Sciatic nerve (tissue), 2 donors: ENCODE measurements around the gene PRIMA1. TPM values are rescaled to one million over a fixed set of nuclear protein-coding genes. Genes with fewer than 3 reads are reported as not detected.

Source experiments
- ATAC-seq: fragments of 200-7000 bp; cut with Tn5 transposase; one replicate; pipeline ENCODE4 v1.9.1; 2020; ENCODE audit warnings: mild to moderate bottlenecking, moderate library complexity
- DNase-seq: peaks from one replicate; pipeline ENCODE4 v3.0.0-alpha.2; 2020; ENCODE audit warnings: low spot score
- intact Hi-C: fragments of 100-400 bp; cut with DNase I; formaldehyde crosslinking; loops from one replicate; pipeline ENCODE4 v1.14.2; 2022
- total RNA-seq: library from RNA; stranded (reverse); fragmentation: NEBNext Ultra II Directional; extraction: Animal tissue kit (Norgen Biotek cat#: 25700); gene quantifications from one replicate; pipeline ENCODE4 v1.2.1, GENCODE V29; 2021
- donor health status: DM: no; HTN: no; CAD: no.
- donor health status: DM: no; HTN: no; CAD: no.

PRIMA1 gene
- total RNA-seq, 1 donor from 2014 or later = 73.3 TPM

- no peak for DNase-seq
- intact Hi-C loops = no loop called here
Observed at GRCh38 chr14:93703941-93704340, 84.3 kb downstream of the PRIMA1 start.

GRCh38 chr14:93702946-93703345, 85.3 kb downstream of the PRIMA1 start:
- intact Hi-C loops = no loop called here
- DNase-seq (no peak), ATAC-seq (no peak)

More at GRCh38 chr14:93703941-93704340, 84.3 kb downstream of the PRIMA1 start:
- no peak for ATAC-seq

- no peak for DNase-seq
- ATAC-seq = no peak
- intact Hi-C loops = no loop called here
Observed at GRCh38 chr14:93701562-93701961, 86.7 kb downstream of the PRIMA1 start.

- DNase-seq = no peak
- no peak for ATAC-seq
- intact Hi-C loops = no loop called here
Observed at GRCh38 chr14:93700928-93701327, 87.4 kb downstream of the PRIMA1 start.

- ATAC-seq = no peak
Observed at GRCh38 chr14:93693914-93694313, 94.4 kb downstream of the PRIMA1 start.

GRCh38 chr14:93691042-93691780, 97.1 kb downstream of the PRIMA1 start:
- intact Hi-C loops = no loop called here
- ATAC-seq = no peak

More at GRCh38 chr14:93693914-93694313, 94.4 kb downstream of the PRIMA1 start:
- intact Hi-C loops = no loop called here
- DNase-seq = no peak

GRCh38 chr14:93690146-93690545, 98.1 kb downstream of the PRIMA1 start:
- ATAC-seq = no peak
- intact Hi-C loops = no loop called here
- DNase-seq = no peak

More at GRCh38 chr14:93691042-93691780, 97.1 kb downstream of the PRIMA1 start:
- DNase-seq = no peak

GRCh38 chr14:93688820-93689219, 99.5 kb downstream of the PRIMA1 start:
- no peak for DNase-seq
- intact Hi-C loops = no loop called here
- ATAC-seq = no peak

GRCh38 chr14:93688239-93688666, 100.0 kb downstream of the PRIMA1 start:
- intact Hi-C loops = no loop called here
- DNase-seq (no peak), ATAC-seq (no peak)

GRCh38 chr14:93686268-93686667, 102.0 kb downstream of the PRIMA1 start:
- no peak for DNase-seq
- intact Hi-C loops = no loop called here
- ATAC-seq = no peak

- ATAC-seq (no peak), DNase-seq (no peak)
- intact Hi-C loops = no loop called here
Observed at GRCh38 chr14:93685121-93685895, 103.0 kb downstream of the PRIMA1 start.

GRCh38 chr14:93683226-93683625, 105.1 kb downstream of the PRIMA1 start:
- intact Hi-C loops = no loop called here
- ATAC-seq (peak; percentile 88), DNase-seq (no peak)

GRCh38 chr14:93682459-93682858, 105.8 kb downstream of the PRIMA1 start:
- intact Hi-C loops = no loop called here
- DNase-seq = no peak
- no peak for ATAC-seq

- no peak for ATAC-seq
Observed at GRCh38 chr14:93676416-93676958, 111.8 kb downstream of the PRIMA1 start.

GRCh38 chr14:93675651-93676050, 112.6 kb downstream of the PRIMA1 start:
- intact Hi-C loops = no loop called here
- ATAC-seq (no peak), DNase-seq (no peak)

More at GRCh38 chr14:93676416-93676958, 111.8 kb downstream of the PRIMA1 start:
- no peak for DNase-seq
- intact Hi-C loops = no loop called here

- intact Hi-C loops = no loop called here
- no peak for ATAC-seq
- DNase-seq = no peak
Observed at GRCh38 chr14:93674343-93674742, 113.9 kb downstream of the PRIMA1 start.

GRCh38 chr14:93669632-93670031, 118.7 kb downstream of the PRIMA1 start:
- intact Hi-C loops = no loop called here
- ATAC-seq = no peak
- no peak for DNase-seq
